Effector CD8-positive, alpha-beta T cell (primary cell): Measurements from ENCODE around the gene MRPL14.
A peak's percentile ranks its signal among the peaks of the same experiment; 100 is the strongest.
"Not testable (repeated sequence)": the region's sequence is repeated elsewhere in the genome, so short reads cannot be mapped to it uniquely, and the experiment has no call there.

ENCODE experiments used
- DNase-seq: peaks from one replicate; lab custom pipeline; 2025; lab: John Stamatoyannopoulos, UW

The MRPL14 gene

DNA sequence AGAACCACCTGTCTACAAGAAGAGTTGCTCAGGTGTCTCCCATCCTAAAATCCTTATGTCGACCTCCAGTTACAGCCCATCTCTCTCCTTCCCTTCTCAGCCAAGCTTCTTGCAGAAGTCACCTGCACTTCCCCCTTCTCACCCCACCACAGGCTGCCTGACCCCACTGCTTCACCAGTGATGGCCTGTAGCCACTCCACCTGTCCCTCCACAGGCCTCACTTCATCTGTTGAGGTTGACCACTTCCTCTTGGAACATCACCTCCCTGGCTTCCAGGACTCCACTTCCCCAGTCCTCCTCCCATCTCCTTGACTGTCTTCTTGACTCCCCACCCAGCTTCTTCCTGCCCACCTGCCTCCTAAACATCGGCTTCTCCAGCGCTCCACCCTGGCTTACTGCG, 25.4 kb downstream of the MRPL14 start:
- DNase-seq = no peak

DNA sequence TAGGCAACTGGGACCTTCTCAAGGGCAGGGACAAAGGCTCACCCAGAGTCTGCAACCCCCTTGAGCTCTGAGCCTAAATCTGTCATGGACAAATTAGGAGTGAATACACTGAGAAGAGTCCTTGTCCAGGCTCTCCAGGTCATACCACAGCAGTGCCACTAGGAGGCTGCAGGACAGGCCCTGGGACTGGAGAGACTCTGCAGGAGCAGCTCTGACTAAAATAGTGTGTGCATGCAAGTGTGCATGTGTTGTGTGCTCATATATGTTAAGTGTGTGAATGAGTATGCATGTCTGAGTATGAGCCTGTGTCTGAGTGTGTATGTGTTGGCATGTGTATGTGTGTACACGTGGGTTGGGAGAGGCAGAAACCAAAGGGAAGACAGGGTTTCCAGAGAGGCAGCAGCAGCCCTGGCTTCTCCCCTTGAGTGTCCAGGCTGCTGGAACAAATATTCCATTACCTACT, 27.1 kb downstream of the MRPL14 start:
- DNase-seq = no peak

DNA sequence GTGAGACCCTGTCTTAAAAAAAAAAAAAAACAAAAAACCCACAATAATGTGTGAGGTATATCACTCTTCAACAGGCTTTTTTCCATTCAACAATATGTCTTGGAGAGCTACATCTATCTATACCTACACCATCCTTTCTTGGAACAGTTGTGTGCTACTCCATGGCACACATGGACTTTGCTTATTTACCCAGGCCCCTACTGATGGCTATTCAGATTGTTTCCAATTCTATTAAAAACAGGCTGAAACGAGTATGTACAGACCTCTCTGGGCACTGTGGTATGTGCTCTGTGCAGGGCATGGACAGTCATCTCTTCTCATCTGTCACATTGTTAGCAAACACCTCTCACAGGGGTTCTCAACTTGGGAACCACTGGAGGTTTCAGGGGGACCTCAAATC, 28.1 kb downstream of the MRPL14 start:
- no peak for DNase-seq

DNA sequence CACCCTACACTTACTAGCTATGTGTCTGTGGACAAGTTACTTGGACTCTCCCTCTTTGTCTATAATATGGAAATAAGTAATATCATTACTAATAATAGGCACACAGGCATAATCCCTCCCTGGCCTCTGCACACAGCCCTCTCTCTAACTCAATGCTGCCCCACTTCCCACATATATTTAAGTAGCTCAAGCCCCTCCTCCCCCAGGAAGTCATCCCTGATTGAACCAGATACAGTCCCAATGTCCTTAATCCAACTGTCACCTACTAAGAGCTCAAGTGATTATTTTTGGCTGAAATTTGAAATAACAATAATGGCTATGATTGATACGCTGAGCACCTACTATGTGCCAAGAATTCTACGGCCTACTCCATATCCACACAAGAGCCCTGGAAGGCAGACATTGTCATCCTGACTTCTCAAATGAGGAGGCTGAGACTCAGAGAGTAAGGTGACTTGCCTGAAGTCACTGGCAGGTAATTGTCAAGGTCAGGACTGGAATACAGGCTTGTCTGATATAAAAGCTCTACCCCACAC, 29.4 kb downstream of the MRPL14 start:
- DNase-seq = no peak

GRCh38 chr6:44096612-44097011, 30.6 kb downstream of the MRPL14 start:
- peak; percentile 63 for DNase-seq

DNA sequence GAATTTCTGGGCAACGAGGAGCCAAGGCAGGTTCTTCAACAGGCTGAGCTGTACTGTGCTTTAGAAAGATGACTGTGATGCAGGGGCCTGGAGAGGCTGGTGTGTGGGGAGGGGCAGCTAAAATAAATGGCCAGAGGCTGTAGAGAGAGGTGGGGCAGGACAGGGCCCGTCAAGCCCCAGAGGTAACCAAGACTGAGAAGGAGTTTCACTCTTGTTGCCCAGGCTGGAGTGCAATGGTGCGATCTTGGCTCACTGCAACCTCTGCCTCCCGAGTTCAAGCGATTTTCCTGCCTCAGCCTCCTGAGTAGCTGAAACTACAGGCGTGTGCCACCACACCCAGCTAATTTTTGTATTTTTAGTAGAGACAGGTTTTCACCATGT, 32.0 kb downstream of the MRPL14 start:
- DNase-seq = not testable (repeated sequence)

DNA sequence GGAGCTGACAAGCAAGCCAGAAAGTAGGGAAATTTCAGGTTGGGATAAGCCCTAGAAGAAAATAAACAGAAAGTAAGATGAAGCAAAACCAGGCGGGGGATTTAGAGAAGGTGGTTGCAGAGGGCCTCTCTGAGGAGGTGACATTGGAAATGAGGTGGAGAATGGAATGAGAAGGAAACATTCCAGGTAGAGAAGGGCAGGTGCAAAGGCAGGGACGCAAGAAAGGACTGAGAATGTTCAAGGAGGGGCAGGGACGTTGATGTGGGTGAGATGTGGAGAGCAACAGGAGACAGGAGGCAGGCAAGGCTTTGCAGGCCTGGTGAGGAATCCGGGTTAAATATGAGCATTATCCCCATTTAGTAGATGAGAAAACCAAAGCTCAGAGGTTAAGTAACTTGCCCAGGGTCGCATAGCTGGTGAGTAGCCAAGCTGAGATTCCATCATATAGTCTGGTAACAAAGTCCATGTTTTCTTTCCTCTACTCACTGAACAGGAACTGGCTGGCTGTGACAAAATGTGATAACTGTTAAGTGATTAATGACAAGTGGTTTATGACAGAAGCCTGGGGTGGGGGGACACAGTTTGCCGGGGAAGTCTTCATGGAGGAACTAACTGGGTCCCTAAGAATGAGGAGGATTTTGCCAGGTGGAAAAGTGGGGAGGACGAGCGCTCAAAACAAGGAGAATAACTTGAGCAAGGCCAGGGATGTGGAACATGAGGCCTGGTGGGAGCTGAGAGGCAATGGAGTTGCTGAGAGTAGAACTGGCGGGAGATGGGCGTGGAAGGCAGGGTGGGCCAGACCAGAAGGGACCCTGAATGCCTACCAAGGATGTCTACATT, 32.6 kb downstream of the MRPL14 start:
- no peak for DNase-seq

GRCh38 chr6:44093750-44094402, 33.4 kb downstream of the MRPL14 start:
- no peak for DNase-seq

- no peak for DNase-seq
Observed at GRCh38 chr6:44093066-44093465, 34.2 kb downstream of the MRPL14 start.

DNA sequence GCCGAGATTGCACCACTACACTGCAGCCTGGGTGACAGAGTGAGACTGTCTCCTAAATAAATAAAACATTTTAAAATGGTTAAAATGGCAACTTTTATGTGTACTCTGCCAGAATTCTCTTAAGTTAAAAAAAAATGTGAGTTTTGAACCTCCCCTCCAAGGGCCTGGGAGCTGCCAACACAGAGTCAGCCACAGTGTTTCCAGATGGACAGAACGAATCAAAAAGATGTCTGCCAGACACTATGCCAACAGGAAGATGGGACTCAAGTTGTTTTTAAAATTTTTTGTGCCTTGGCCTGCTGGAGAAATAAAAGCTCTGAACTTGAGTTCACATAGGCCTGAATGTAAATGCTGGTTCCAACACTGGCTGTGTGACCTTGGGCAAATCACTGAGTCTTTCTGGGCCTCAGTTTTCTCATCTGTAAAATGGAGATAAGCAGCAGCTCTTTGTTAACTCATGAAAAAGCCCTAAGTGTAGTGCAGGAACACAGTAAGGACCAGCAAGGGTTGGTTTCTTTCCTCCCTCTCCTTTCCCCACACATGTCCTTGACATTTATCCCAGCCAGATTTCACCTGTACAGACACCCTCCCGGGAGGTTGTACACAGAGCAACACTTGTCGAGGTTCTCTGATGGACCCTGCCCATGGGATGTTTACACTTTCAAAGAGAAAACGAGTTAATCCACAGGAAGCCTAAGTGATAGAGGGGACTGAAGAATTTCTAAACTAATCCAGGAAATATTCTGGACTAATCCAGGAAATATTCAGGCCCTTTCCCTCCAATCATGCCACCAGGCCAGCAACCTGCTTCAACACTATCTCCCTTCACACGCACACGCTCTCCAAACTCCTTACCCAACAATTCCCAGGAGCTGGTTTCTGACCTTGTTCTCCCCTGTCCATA, 35.0 kb downstream of the MRPL14 start:
- DNase-seq = no peak

DNA sequence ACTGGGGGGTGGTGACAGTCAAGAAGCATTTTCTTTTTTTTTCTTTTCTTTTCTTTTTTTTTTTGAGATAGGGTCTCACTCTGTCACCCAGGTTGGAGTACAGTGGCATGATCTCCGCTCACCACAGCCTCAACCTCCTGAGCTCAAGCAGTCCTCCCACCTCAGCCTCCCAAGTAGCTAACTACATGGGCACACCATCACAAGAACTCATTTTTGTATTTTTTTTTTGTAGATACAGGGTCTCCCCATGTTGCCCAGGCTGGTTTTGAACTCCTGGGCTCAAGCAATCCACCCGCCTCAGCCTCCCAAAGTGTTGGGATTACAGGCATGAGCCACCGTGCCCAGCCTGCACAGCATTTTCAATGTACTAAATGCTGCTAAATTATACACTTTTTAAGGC, 35.9 kb downstream of the MRPL14 start:
- not testable (repeated sequence) for DNase-seq

- no peak for DNase-seq
Observed at GRCh38 chr6:44090465-44090864, 36.8 kb downstream of the MRPL14 start.

GRCh38 chr6:44088827-44089590, 38.2 kb downstream of the MRPL14 start:
- no peak for DNase-seq

DNA sequence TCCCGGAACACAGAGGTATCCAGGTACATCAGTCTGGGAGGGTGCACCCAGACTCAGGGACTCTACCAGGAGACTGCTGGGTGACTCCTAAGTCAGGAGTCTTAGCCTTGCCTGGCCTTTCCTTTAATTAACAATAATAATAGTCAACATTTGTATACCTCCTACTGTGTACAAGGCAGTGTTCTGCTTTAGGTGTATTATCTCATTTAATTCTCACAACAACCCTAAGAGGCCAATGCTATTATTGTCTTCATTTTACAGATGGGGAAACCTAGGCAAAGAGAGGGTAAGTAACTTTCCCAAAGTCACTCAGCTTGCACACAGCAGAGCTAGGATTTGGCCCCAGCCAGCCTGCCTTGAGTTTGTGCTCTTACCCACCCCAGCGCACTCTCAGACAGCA, 39.6 kb downstream of the MRPL14 start:
- no peak for DNase-seq

DNA sequence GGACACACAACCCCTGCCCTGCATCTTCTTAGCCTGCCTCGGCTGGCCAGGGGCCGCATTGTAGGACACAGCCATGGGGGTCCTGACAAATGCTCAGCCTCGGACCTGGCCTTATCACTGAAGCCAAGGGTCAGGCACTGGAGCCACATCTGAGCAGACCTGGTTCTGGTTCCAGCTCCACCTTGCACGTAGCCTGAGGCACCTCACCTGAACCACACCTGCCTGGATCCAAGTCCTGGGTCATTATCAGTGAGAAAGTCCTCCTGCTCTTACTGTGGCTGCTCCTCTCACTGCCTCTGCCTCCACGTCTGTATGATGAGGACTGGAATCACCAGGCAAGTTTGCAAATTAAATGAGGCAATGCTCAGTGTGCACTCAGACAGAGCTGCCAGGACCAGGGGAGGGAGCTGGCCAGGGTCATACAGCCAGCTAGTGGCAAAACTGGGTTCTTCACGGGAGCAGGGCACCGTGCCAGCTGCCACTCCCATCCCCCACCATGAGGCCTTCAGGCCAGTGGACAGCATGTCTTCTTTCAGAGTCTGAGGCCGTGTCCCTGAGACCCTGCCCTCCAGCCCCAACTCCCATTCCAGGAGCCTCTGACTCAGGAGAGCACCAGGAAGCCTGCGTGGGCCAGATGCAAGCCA, 40.2 kb downstream of the MRPL14 start:
- no peak for DNase-seq

- no peak for DNase-seq
Observed at GRCh38 chr6:44085219-44085618, 42.0 kb downstream of the MRPL14 start.

- DNase-seq = no peak
Observed at GRCh38 chr6:44084231-44085014, 42.8 kb downstream of the MRPL14 start.

GRCh38 chr6:44082872-44083321, 44.4 kb downstream of the MRPL14 start:
- no peak for DNase-seq

DNA sequence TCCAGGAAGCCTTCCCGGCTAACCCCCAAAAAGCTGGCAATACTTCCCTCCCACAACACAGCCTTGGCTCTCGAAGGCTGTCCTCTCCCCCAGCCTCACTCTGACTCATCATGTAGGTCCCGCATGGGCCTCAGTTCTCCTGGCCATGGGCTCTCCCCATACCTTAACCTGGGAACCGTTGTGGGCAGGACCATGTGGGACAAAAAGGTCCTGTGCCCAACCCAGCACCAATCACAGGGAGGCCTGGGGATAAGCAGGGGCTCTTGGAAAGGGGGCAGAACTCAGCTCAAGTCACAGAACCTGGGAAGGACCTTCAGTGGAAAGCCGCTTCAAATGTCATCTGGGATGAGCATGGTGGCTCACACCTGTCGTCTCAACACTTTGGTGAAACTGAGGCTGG, 45.5 kb downstream of the MRPL14 start:
- no peak for DNase-seq
